Ecto neural progenitor cell (in vitro differentiated cells): ENCODE results near the gene ZBTB20.

Experiments used
- DNase-seq: peaks from one replicate; pipeline ENCODE4 v3.0.0-alpha.2; 2018; ENCODE audit warnings: low spot score

ZBTB20 gene

GRCh38 chr3:114466816-114467215 lies 680.3 kb downstream of the ZBTB20 start:
- DNase-seq, result no peak

DNA sequence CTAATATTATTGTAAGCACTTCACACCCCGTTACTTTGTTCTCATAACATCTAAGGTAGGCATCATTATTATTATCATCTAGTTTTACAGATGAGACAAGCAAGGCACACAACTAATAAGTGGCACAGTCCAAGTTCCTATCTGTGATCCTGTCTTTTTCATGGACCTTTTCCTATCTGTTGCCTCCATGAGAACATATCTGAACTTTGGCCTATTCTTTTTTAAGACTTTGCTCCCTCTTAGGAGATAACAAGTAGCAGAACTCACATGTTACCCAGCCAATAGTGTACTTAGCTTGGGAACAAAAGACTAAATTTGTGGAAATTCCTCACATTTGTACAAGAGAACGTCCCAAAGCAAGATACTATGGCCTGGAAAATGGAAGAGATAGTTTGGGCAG lies 680.8 kb downstream of the ZBTB20 start:
- no peak for DNase-seq

DNA sequence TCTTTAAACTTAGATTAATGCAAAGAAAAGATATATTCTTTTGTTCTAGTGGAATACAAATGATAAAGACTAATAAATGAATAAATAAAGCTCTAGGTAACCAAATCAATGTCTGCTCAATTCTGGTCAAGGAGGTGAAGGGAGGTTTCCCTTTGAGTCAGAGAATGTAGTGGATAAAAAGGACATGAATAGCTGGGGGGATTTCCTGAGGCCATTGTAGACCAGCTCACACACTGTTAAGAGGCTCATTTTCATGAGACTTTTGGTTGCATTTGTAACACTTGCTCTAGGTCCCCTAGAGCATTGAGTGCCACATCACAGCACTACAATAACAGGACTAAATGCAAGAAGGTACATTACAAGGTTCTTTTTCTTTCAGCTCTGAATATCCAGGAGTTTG lies 682.5 kb downstream of the ZBTB20 start:
- no peak for DNase-seq

DNA sequence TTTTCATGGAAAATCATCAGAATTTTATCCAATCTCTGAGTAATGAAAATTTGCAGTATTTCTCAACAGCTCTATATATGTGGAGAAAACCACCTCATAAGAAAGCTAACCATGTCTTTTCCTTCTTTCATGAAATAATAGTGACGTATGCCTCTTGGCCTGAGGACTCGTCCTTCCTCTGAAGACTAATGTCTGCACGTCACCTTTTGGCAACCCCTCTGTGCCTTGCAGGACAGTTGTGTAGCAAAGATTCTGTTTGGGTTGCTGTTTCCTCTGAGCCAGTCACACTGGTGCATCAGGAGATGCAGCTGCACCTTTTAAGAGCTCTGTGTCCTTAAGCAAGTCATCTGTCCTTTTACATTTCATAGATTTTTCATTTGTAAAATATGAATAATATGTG lies 684.3 kb downstream of the ZBTB20 start:
- no peak for DNase-seq

DNA sequence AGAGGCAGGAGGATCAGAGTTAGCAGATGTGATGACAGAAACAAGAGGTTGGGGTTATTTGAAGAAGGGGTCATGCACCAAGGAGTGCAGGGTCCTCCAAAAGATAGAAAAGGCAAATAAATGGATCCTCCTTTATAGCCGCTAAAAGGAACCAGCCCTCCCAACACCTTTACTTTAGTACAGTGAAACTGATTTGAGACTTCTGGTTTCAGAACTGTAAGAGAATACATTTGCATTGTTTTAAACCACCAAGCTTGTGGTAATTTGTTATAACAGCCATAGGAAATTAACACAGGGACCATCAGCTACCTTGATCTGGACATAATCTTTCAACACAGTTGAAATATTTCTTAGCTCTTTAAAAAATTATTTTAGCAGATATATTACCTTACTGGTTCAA lies 686.6 kb downstream of the ZBTB20 start:
- no peak for DNase-seq

GRCh38 chr3:114456742-114457141 lies 690.3 kb downstream of the ZBTB20 start:
- DNase-seq, result no peak

DNA sequence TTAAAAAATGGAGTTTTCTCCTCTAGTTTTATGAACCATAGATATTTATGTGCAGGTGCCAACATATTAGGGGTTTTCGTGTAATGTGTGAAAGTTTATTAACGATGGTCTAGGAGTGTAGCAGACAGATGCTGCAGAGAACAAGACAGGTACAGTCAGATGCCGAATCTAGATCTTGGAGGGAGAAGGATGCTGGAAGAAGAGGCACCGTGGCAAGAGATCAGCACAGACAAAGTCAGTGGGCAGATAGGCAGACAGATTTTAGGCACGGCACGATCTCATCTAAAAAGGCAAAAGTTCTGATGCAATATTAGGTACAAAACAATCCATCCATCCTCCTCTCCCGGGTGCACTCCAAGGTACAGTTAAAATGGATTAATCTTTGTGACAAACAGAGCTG lies 691.7 kb downstream of the ZBTB20 start:
- DNase-seq, result no peak

DNA sequence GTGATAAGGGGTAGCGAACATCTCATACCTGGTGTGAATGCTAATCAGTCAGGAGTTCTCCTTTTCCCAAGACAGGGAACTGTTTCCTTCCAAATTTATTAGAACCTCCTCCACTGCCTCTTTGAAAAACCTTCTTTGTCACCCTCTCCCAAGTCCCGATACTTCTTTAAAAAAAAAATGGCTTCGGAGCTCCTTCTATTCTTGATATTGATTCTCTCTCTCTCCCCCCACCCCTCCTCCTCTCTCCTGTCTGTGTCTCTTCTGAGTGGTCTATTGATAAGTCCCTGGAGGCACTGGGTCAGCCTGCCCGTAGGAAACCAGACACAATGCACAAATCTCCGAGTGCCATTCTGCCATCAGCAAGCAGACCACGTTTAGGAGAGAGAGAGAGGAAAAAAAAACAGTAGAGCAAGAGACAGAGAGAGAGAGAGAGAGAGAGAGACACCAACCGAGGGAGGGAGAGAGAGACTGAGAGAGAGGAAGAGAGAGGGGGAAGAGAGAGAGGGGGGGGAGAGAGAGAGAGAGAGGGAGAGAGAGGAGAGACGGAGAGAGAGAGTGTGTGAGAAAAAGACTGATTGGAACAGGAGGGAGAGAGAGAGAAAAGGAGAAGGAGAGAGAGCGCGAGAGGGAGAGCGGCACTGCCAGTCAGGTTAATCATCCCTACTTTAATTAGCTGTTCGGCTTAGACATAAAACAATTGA lies 692.4 kb downstream of the ZBTB20 start:
- DNase-seq, result no peak

DNA sequence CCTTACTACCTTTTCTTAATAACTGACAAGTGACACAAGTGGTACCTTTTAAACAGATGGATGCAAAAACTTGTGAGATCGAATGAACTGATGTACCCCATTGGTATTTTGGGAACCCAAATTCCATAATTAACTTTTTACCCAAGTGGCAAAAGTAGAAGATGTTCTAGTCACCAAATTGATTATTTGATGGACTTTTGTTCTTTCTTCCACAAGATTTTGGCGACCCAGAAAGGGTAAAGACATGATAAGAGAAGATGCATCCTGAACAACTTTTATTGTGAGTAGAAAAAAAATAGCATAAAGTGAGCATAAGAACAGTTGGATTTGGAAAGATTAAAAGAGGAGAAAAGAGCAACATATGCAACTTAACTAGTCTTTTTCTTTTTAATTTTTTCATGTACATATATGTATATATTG lies 693.7 kb downstream of the ZBTB20 start:
- no peak for DNase-seq

DNA sequence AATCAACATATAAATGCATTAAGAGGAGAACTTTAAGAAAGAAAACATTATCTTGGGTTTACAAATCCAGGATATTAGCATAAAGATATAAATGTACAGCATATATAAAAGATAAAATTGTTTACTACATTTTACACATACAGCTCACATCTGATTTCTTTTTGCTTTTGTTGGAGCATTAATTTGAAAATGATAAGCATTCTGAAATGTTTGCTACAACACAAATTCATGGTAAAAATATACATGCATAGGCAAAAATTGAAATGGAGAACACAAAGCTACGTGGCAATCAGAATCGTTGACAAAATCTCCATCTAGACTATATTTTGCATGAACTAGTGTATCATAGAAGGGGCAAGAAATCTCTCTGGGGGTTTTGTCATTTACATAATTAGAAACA lies 694.2 kb downstream of the ZBTB20 start:
- DNase-seq, result no peak

GRCh38 chr3:114452256-114452655 lies 694.8 kb downstream of the ZBTB20 start:
- no peak for DNase-seq

DNA sequence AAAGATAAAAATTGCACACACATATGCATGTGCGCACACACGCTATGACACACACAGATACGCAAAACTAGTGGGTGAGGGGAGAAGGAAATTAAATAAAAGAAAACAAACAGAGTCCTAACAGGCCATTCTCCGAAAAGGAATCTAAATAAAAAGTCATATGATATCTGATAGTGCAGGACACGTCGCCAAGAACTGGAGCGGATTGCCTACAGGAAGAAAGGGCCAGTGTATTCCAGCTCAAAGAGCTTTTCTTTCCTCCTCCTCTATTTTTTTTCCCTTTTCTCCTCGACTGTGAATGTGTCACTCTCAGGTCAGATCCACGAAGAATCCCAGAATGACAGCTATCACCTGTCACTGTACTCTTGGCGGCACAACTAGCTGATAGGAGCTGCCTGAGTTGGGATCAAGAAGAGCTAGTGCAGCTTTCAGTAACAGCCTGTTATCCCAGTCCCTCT lies 695.5 kb downstream of the ZBTB20 start:
- no peak for DNase-seq

GRCh38 chr3:114451051-114451451 lies 696.0 kb downstream of the ZBTB20 start:
- no peak for DNase-seq

DNA sequence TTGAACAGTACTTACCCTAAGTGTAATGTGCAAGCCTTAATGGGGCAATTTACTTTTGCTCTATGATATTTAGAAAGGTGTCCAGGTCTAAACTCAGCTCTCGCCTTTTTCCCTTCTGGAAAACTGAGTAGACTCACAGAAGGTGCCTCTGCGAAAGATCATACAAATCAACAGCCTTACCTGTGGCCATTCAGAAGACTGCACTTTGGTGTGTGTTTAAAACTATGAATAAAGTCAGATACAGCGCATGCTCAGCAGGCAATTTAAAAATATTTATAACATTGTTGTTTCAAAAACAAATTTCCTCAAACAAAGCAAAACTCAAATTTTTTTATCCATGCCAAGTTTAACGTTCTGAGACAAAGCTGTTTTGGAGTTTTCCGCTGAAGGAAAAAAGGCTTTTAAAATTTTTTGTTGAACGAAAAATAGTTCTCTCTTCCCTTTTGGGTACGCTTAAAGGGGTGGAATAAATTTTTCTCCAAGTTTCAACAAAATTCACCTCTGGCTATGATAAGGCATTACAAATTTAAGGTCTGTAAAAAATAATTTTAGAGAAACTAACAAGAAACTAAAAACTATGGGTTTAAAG lies 697.0 kb downstream of the ZBTB20 start:
- no peak for DNase-seq

- no peak for DNase-seq
Observed at GRCh38 chr3:114449271-114450007, 697.6 kb downstream of the ZBTB20 start.

DNA sequence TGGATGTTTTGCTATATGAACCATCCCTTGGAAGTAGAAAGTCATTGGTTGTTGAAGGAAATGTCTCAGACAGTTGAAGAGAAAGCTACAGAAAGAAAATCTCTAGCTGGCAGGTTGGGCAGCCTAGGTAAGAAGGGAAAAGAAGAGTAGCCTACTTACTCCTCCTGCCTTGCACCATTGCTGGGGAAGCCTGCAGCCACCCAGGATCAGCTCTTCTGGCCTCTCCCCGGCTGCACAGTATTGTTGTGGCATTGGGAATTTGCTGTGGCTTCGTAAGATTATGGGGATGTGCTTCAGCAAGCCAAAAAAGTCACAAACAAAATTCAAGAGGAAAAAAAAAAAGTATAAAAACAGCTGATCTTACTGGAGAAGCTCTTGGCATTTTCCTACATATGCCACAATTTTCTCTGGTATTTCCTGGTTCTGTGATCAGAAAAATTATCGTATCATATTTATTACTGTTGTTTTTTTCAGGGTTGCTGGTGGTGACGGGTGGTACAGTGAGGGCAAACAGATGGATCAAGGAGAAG lies 699.1 kb downstream of the ZBTB20 start:
- DNase-seq, result no peak

DNA sequence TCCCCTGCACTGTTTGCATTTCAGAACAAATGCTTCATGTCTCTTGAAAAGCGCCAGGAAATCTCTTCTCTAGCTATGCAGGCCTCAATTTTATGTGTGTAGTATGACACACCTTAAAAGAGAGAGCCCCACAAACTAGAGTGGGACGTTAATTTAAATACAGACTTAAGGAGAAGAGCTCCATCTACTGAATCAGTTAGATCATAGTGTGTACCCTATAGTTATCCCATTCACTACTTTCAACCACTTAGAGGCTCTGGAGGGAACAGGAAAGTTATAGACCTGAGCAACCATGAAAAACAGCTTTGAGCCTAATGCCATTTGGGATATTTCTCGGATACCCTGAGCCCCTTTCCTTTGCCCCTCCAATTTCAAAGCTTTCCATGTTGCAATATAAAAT lies 699.5 kb downstream of the ZBTB20 start:
- no peak for DNase-seq

DNA sequence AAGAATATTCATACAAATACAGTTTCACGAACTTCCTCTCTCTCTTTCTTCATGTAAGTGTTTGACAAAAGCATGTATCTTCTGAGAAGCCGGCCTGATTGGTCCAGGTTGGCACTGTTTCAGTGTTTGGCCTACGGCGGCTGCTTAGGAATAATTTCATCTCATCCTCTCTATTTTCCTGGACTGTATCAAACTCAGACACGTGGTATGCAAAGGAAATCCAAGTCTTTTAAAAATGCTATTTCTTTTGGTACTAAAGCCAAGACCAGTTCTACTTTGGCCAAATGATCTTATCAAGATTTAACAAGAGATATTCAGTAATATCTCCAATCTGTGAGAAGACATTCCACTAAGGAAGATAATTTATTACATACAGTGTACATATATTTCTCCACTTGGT lies 700.5 kb downstream of the ZBTB20 start:
- no peak for DNase-seq

GRCh38 chr3:114445233-114445632 lies 701.9 kb downstream of the ZBTB20 start:
- no peak for DNase-seq

GRCh38 chr3:114444216-114444615 lies 702.9 kb downstream of the ZBTB20 start:
- DNase-seq, result no peak

DNA sequence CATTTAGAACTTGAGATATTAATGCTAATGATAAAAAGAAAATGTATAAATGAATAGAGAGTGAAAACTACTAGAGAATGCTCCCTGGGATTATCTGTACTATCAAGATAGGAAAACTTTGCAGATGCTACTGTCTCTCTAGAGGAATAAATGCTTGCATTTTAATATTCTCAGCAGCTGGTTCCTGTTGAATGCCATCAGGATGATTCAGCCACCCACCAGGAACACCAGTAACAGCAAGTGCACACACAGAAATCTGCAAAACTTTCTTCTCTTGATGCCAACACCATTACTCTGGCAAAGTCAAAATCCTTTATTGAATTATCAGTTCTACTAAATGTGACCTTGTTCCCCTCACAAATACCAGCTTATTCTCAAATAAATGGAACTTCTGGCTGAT lies 704.8 kb downstream of the ZBTB20 start:
- DNase-seq, result no peak

DNA sequence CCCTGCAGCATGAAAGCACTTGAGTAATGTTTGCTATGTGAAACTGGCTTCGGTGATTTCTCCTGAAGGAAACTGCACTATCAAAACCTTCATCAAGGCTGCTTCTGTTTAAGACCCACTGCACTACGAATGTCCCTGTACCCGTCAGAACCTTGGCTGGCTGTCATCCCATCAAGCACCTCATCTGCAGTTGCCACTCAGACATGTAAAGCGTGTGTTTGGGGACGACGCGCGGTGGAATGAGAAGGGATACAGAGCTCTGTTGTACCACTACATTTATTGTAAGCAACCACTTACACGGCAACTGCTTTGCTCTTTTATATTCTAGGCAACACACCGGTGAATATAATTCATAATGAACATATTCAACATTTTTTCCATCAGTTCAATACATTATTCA lies 705.7 kb downstream of the ZBTB20 start:
- DNase-seq, result no peak

DNA sequence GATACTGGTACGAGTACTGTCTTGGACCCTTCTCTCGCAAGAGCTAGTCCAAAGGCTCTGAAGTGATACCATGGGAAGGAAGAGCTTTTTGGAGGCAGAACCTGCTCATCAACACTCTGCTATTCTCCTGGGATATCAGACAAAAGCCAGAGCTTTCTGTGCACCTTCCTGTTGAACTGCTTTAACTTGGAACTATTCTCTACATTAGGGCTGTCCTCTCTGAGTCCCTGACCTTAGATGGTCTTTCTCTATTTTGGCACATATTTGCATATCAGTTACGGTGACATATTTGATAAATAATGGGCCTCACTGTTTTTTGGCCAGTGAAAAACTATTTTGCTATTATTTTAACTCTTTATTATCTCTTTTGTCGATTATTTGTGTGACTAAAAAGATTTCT lies 706.4 kb downstream of the ZBTB20 start:
- DNase-seq, result no peak
